IMR-90 (cell line): ENCODE results near the gene DNAH8. TPM values are rescaled to one million over a fixed set of nuclear protein-coding genes. Genes with fewer than 3 reads are reported as not detected.

Source experiments
- ATAC-seq: fragments of 200-7000 bp; cut with Tn5 transposase; 2 replicates; pipeline ENCODE4 v1.9.1; 2020; ENCODE audit warnings: low read depth, mild to moderate bottlenecking, moderate library complexity
- BruUV-seq: library from RNA; stranded (reverse); fragments of 400-500 nt; replicated peaks from 2 replicates; lab custom pipeline; 2021; lab: Mats Ljungman, UMichigan
- CTCF ChIA-PET: fragments of 300-600 bp; formaldehyde crosslinking; extraction: SDS; loops from one replicate; lab custom pipeline; 2021; ENCODE audit warnings: antibody characterized with exemption; lab: Yijun Ruan, JAX
- POLR2A ChIA-PET: fragments of 300-600 bp; sonication (Branson Sonifier 250); formaldehyde crosslinking; loops from one replicate; lab custom pipeline; 2022; ENCODE audit warnings: antibody characterized with exemption; ENCODE audit not compliant: unreplicated experiment; lab: Charles Lee
- DNase-seq: peaks from one replicate; pipeline ENCODE4 v3.0.0; 2013
- H2AFZ ChIP-seq: replicated peaks from 2 replicates; pipeline ENCODE3; 2013; ENCODE audit warnings: low read length, mild to moderate bottlenecking; ENCODE audit not compliant: poor library complexity
- H2AK5ac ChIP-seq: 2 replicates; pipeline ENCODE4 v1.6.1; 2013; ENCODE audit warnings: low read depth, low read length, inconsistent platforms
- H2AK9ac ChIP-seq: replicated peaks from 2 replicates; pipeline ENCODE3; 2013; ENCODE audit warnings: mild to moderate bottlenecking, low read depth, low read length, moderate library complexity; ENCODE audit not compliant: poor library complexity
- H2BK120ac ChIP-seq: 2 replicates; pipeline ENCODE4 v1.6.1; 2013; ENCODE audit warnings: low read depth, low read length, inconsistent platforms
- H2BK15ac ChIP-seq: 3 replicates; pipeline ENCODE4 v1.6.1; 2013; ENCODE audit warnings: low read depth, low read length, inconsistent platforms
- H2BK20ac ChIP-seq: 2 replicates; pipeline ENCODE4 v1.6.1; 2013; ENCODE audit warnings: low read depth, mild to moderate bottlenecking, inconsistent platforms, low read length, moderate library complexity
- H2BK5ac ChIP-seq: 2 replicates; pipeline ENCODE4 v1.6.1; 2013; ENCODE audit warnings: mild to moderate bottlenecking, low read depth, low read length, inconsistent platforms; ENCODE audit not compliant: poor library complexity, severe bottlenecking
- H3K14ac ChIP-seq: replicated peaks from 2 replicates; pipeline ENCODE4 v1.6.1; 2013; ENCODE audit warnings: low read depth, low read length, inconsistent platforms
- H3K18ac ChIP-seq: 2 replicates; pipeline ENCODE4 v1.6.1; 2013; ENCODE audit warnings: low read depth, low read length, control low read depth
- H3K23ac ChIP-seq: 2 replicates; pipeline ENCODE4 v1.6.1; 2013; ENCODE audit warnings: low read depth, low read length, inconsistent platforms
- H3K27ac ChIP-seq: 2 replicates; pipeline ENCODE4 v1.5.1; 2013; ENCODE audit warnings: mild to moderate bottlenecking, control low read depth, low read length; ENCODE audit not compliant: insufficient read depth
- H3K27me3 ChIP-seq: 2 replicates; pipeline ENCODE4 v1.6.1; 2013; ENCODE audit warnings: low read length; ENCODE audit not compliant: control insufficient read depth, insufficient read depth
- H3K36me3 ChIP-seq: 2 replicates; pipeline ENCODE4 v1.6.1; 2013; ENCODE audit warnings: low read length, mixed read lengths; ENCODE audit not compliant: control insufficient read depth, insufficient read depth
- H3K4ac ChIP-seq: 2 replicates; pipeline ENCODE4 v1.6.1; 2013; ENCODE audit warnings: low read depth, low read length, inconsistent platforms
- H3K4me1 ChIP-seq: 2 replicates; pipeline ENCODE4 v1.6.1; 2013; ENCODE audit warnings: low read length, mixed read lengths; ENCODE audit not compliant: control insufficient read depth, insufficient read depth
- H3K4me2 ChIP-seq: 2 replicates; pipeline ENCODE4 v1.6.1; 2013; ENCODE audit warnings: low read depth, mild to moderate bottlenecking, control low read depth, low read length, moderate library complexity
- H3K4me3 ChIP-seq: 2 replicates; pipeline ENCODE4 v1.5.1; 2013; ENCODE audit warnings: low read depth, mild to moderate bottlenecking, control low read depth, low read length, moderate library complexity; ENCODE audit not compliant: insufficient read depth
- H3K56ac ChIP-seq: 2 replicates; pipeline ENCODE4 v1.6.1; 2013; ENCODE audit warnings: low read length, inconsistent platforms; ENCODE audit not compliant: insufficient read depth; ENCODE audit errors: extremely low read depth
- H3K79me1 ChIP-seq, 2 experiments: 2 replicates each; pipeline ENCODE4 v1.6.1; 2013; ENCODE audit warnings: low read length in 2 of 2, inconsistent platforms in 1 of 2, low read depth in 1 of 2
- H3K9ac ChIP-seq: 2 replicates; pipeline ENCODE4 v1.6.1; 2013; ENCODE audit warnings: low read depth, low read length, control low read depth
- H3K9me1 ChIP-seq: 2 replicates; pipeline ENCODE4 v1.6.1; 2013; ENCODE audit warnings: low read length, inconsistent platforms; ENCODE audit not compliant: insufficient read depth
- H3K9me3 ChIP-seq: 2 replicates; pipeline ENCODE4 v1.6.1; 2013; ENCODE audit warnings: low read length; ENCODE audit not compliant: control insufficient read depth, insufficient read depth
- H4K20me1 ChIP-seq: 2 replicates; pipeline ENCODE4 v1.6.1; 2013; ENCODE audit warnings: low read length, inconsistent platforms; ENCODE audit not compliant: insufficient read depth
- H4K5ac ChIP-seq: 2 replicates; pipeline ENCODE4 v1.6.1; 2013; ENCODE audit warnings: mild to moderate bottlenecking, low read depth, low read length, control low read depth
- H4K8ac ChIP-seq, 2 experiments: 2 replicates each; pipeline ENCODE4 v1.6.1; 2013; ENCODE audit warnings: low read depth in 2 of 2, low read length in 2 of 2, control low read depth in 1 of 2, inconsistent platforms in 1 of 2
- H4K91ac ChIP-seq: 2 replicates; pipeline ENCODE4 v1.6.1; 2013; ENCODE audit warnings: low read depth, low read length, inconsistent platforms; ENCODE audit not compliant: insufficient read depth
- BHLHE40 ChIP-seq: fragments of 150-350 bp; IDR thresholded peaks from 2 replicates; pipeline ENCODE4 v1.6.1; 2016; ENCODE audit warnings: mild to moderate bottlenecking, low read depth, low read length
- CEBPB ChIP-seq: IDR thresholded peaks from 2 replicates; pipeline ENCODE4 v1.6.1; 2012; ENCODE audit warnings: low read depth, low read length, improper control_type of control experiment
- CHD1 ChIP-seq: IDR thresholded peaks from 2 replicates; pipeline ENCODE4 v1.6.1; 2012; ENCODE audit warnings: low read depth, low read length, improper control_type of control experiment
- FOS ChIP-seq: fragments of 150-350 bp; IDR thresholded peaks from 2 replicates; pipeline ENCODE4 v1.6.1; 2016; ENCODE audit warnings: low read depth, low read length
- MAFK ChIP-seq: IDR thresholded peaks from 2 replicates; pipeline ENCODE4 v1.6.1; 2012; ENCODE audit warnings: low read depth, low read length, improper control_type of control experiment
- MAZ ChIP-seq: IDR thresholded peaks from 2 replicates; pipeline ENCODE4 v1.6.1; 2012; ENCODE audit warnings: low read depth, mild to moderate bottlenecking, low read length, improper control_type of control experiment, moderate library complexity, borderline replicate concordance
- MXI1 ChIP-seq: IDR thresholded peaks from 2 replicates; pipeline ENCODE4 v1.6.1; 2012; ENCODE audit warnings: low read depth, mild to moderate bottlenecking, low read length, moderate library complexity, borderline replicate concordance
- NFE2L2 ChIP-seq: fragments of 150-350 bp; IDR thresholded peaks from 2 replicates; pipeline ENCODE4 v1.6.1; 2016; ENCODE audit warnings: low read depth, mild to moderate bottlenecking, low read length
- POLR2A ChIP-seq: IDR thresholded peaks from 2 replicates; pipeline ENCODE4 v1.6.1; 2012; ENCODE audit warnings: mild to moderate bottlenecking, low read depth, low read length
- RAD21 ChIP-seq: IDR thresholded peaks from 2 replicates; pipeline ENCODE4 v1.6.1; 2012; ENCODE audit warnings: low read length, improper control_type of control experiment
- RCOR1 ChIP-seq: IDR thresholded peaks from 2 replicates; pipeline ENCODE4 v1.6.1; 2012; ENCODE audit warnings: mild to moderate bottlenecking, low read length, improper control_type of control experiment; ENCODE audit not compliant: insufficient replicate concordance
- RFX5 ChIP-seq: IDR thresholded peaks from 2 replicates; pipeline ENCODE4 v1.8.0; 2012; ENCODE audit warnings: low read depth, mild to moderate bottlenecking, low read length, moderate library complexity
- SMC3 ChIP-seq: fragments of 150-350 bp; IDR thresholded peaks from 2 replicates; pipeline ENCODE4 v1.6.1; 2016; ENCODE audit warnings: low read depth, mild to moderate bottlenecking, antibody characterized with exemption, low read length, moderate library complexity
- WGBS, 2 experiments: methylation state at CpG; one replicate each; pipeline versions ENCODE4 v1.1.5 to v1.1.7; 2013; ENCODE audit warnings: missing lambda C conversion rate in 2 of 2; ENCODE audit not compliant: insufficient read length in 1 of 2; ENCODE audit errors: extremely low coverage in 2 of 2; 5-methylcytosine and 5-hydroxymethylcytosine counted together
- dilution Hi-C: fragments of 300-500 bp; cut with HindIII; formaldehyde crosslinking; loops from one replicate; pipeline ENCODE4 v1.14.3; 2018; ENCODE audit warnings: low sequenced_read_pairs; ENCODE audit not compliant: unreplicated experiment
- in situ Hi-C: fragments of 300-500 bp; cut with MboI; formaldehyde crosslinking; loops from 3 replicates; pipeline ENCODE4 v1.14.3; 2019; ENCODE audit warnings: low sequenced_read_pairs, inconsistent platforms, mixed read lengths
- intact Hi-C: fragments of 100-400 bp; cut with micrococcal nuclease; formaldehyde crosslinking; loops from 2 replicates; pipeline ENCODE4 v1.10.0; 2022
- polyA plus RNA-seq, 3 experiments: library from polyadenylated mRNA; depleted of rRNA; stranded (reverse); fragments of >200 nt; gene quantifications; 2 replicates each; pipeline ENCODE4 v1.2.3, GENCODE V29; 2012; ENCODE audit warnings: low replicate concordance in 1 of 3
- total RNA-seq: library from RNA; depleted of rRNA; stranded (reverse); fragments of >200 nt; gene quantifications from 2 replicates; pipeline ENCODE4 v1.2.3, GENCODE V29; 2012
- TF ChIP-seq, protein P1 (sequence below): conservative IDR thresholded peaks from 2 replicates; pipeline ENCODE4 v1.5.1; 2012; ENCODE audit warnings: mild to moderate bottlenecking, low read depth, low read length, improper control_type of control experiment
- TF ChIP-seq, protein P2 (sequence below): fragments of 150-350 bp; IDR thresholded peaks from 2 replicates; pipeline ENCODE4 v1.6.1; 2016; ENCODE audit warnings: low read depth, mild to moderate bottlenecking, low read length, moderate library complexity, borderline replicate concordance
- TF ChIP-seq, protein P3 (sequence below): fragments of 150-350 bp; IDR thresholded peaks from 2 replicates; pipeline ENCODE4 v1.6.1; 2017; ENCODE audit warnings: mild to moderate bottlenecking, antibody characterized with exemption, low read length, low read depth

Gene DNAH8
- total and polyA plus RNA-seq, 2 of the 4 experiments (the other 2 are of a cell fraction) = not detected

DNA sequence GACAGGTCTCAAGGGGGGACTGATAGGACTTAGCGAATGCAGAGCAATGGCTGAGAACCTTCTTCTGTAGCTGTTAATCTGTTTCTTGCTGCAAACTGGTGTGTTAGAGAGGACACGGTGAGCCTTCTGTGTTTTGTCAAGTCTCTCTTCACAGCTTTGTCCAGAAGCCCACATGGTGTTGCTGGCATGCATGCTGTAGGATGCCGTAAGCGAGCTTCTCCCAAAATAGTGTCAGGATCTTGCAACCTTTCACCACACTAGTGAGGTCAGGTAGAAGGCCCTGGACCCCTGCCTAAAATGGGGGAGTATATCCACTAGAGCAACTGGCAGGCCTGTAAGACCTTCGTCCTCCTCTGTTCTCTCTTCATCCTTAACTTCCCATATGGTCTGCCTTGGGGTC, 281.6 kb downstream of the DNAH8 start:
- H2BK5ac ChIP-seq = no peak overlapping the region
- no peak overlapping the region for H3K9ac ChIP-seq
- no peak overlapping the region for H2BK15ac ChIP-seq
- no peaks in the 10 kb centered on the region for H3K79me1 ChIP-seq
- no peak overlapping the region for H4K8ac ChIP-seq
- intact Hi-C loops = loop anchor here (2.0 kb wide), 1 partner anchor 306 kb away; no protein-coding TSS in a partner anchor
- no peak overlapping the region for H2AFZ ChIP-seq
- DNase-seq (no peak), ATAC-seq (no peak)
- TF ChIP-seq RAD21 = no peak
- TF ChIP-seq FOS = no peak
- TF ChIP-seq MAFK = no peak
- TF ChIP-seq RFX5 = no peak
- TF ChIP-seq, protein P1, sequence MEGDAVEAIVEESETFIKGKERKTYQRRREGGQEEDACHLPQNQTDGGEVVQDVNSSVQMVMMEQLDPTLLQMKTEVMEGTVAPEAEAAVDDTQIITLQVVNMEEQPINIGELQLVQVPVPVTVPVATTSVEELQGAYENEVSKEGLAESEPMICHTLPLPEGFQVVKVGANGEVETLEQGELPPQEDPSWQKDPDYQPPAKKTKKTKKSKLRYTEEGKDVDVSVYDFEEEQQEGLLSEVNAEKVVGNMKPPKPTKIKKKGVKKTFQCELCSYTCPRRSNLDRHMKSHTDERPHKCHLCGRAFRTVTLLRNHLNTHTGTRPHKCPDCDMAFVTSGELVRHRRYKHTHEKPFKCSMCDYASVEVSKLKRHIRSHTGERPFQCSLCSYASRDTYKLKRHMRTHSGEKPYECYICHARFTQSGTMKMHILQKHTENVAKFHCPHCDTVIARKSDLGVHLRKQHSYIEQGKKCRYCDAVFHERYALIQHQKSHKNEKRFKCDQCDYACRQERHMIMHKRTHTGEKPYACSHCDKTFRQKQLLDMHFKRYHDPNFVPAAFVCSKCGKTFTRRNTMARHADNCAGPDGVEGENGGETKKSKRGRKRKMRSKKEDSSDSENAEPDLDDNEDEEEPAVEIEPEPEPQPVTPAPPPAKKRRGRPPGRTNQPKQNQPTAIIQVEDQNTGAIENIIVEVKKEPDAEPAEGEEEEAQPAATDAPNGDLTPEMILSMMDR = no peak
- TF ChIP-seq MAZ = no peak
- TF ChIP-seq, protein P2, sequence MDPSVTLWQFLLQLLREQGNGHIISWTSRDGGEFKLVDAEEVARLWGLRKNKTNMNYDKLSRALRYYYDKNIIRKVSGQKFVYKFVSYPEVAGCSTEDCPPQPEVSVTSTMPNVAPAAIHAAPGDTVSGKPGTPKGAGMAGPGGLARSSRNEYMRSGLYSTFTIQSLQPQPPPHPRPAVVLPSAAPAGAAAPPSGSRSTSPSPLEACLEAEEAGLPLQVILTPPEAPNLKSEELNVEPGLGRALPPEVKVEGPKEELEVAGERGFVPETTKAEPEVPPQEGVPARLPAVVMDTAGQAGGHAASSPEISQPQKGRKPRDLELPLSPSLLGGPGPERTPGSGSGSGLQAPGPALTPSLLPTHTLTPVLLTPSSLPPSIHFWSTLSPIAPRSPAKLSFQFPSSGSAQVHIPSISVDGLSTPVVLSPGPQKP = no peak
- no peak for TF ChIP-seq NFE2L2
- no peak for TF ChIP-seq RCOR1
- TF ChIP-seq CHD1 = no peak
- TF ChIP-seq CEBPB = no peak
- no peak for TF ChIP-seq SMC3
- no peak for TF ChIP-seq MXI1
- no peak for TF ChIP-seq POLR2A
- TF ChIP-seq, protein P3, sequence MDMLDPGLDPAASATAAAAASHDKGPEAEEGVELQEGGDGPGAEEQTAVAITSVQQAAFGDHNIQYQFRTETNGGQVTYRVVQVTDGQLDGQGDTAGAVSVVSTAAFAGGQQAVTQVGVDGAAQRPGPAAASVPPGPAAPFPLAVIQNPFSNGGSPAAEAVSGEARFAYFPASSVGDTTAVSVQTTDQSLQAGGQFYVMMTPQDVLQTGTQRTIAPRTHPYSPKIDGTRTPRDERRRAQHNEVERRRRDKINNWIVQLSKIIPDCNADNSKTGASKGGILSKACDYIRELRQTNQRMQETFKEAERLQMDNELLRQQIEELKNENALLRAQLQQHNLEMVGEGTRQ = no peak
- TF ChIP-seq BHLHE40 = no peak
- no peaks in the 10 kb centered on the region for H3K9me3 ChIP-seq
- H3K14ac ChIP-seq = no peak overlapping the region
- POLR2A ChIA-PET = no interaction called here
- in situ Hi-C loops = no loop called here
- no peaks in the 10 kb centered on the region for H4K20me1 ChIP-seq
- CTCF ChIA-PET = interaction anchor here (1.1 to 1.3 kb wide), 2 partner anchors 105 to 306 kb away, joined by 3 to 5 read pairs; no protein-coding TSS in a partner anchor
- no peak overlapping the region for H4K91ac ChIP-seq
- H2BK20ac ChIP-seq = no peak overlapping the region
- WGBS, 2 experiments = 40% methylated on average over 1 of the region's 5 CpGs; no CpG with 5 or more reads in 1 of the 2 experiments
- no peak overlapping the region for H3K4ac ChIP-seq
- no TSS peak for BruUV-seq
- H3K56ac ChIP-seq = no peak overlapping the region
- no peak overlapping the region for H2BK120ac ChIP-seq
- H3K23ac ChIP-seq = no peak overlapping the region
- H3K27me3 ChIP-seq = no peaks in the 10 kb centered on the region; the same call in 1 of the 2 replicates
- H3K36me3 ChIP-seq = no peaks in the 10 kb centered on the region
- no peak overlapping the region for H2AK9ac ChIP-seq
- H3K9me1 ChIP-seq = no peaks in the 10 kb centered on the region
- no peak overlapping the region for H2AK5ac ChIP-seq
- H3K27ac ChIP-seq = no peak overlapping the region
- dilution Hi-C loops = no loop called here
- no peak overlapping the region for H3K4me2 ChIP-seq
- no peak overlapping the region for H4K5ac ChIP-seq
- H3K4me3 ChIP-seq = no peak overlapping the region
- no peaks in the 10 kb centered on the region for H3K4me1 ChIP-seq
- no peak overlapping the region for H3K18ac ChIP-seq
